Peyer's patch (tissue), 4 donors: ENCODE measurements around the gene OS9. TPM values are rescaled to one million over a fixed set of nuclear protein-coding genes. Genes with fewer than 3 reads are reported as not detected.
A peak's percentile ranks its signal among the peaks of the same experiment; 100 is the strongest.

Experiments used
- DNase-seq, 3 donors: peaks; one replicate each; pipeline ENCODE4 v3.0.0-alpha.2; 2017 to 2019
- H3K27ac ChIP-seq, 4 donors: fragments of 200-600 bp; sonication (generic); one replicate each; pipeline ENCODE4 v1.5.1; 2016 to 2019
- H3K27me3 ChIP-seq, 2 donors: fragments of 200-600 bp; sonication (generic); one replicate each; pipeline ENCODE4 v1.5.1; 2019
- H3K36me3 ChIP-seq, 3 donors: fragments of 200-600 bp; sonication (generic); one replicate each; pipeline ENCODE4 v1.5.1; 2016 to 2019
- H3K4me1 ChIP-seq, 4 donors: fragments of 200-600 bp; sonication (generic); one replicate each; pipeline ENCODE4 v1.5.1; 2016 to 2019
- H3K4me3 ChIP-seq, 4 donors: fragments of 200-600 bp; sonication (generic); 1 replicate in 3 of 4; 2 replicates in 1 of 4; pipeline ENCODE4 v1.5.1; 2016 to 2019; ENCODE audit warnings: mild to moderate bottlenecking in 1 of 4
- H3K9me3 ChIP-seq, 4 donors: fragments of 200-600 bp; sonication (generic); one replicate each; pipeline ENCODE4 v1.5.1; 2016 to 2019; ENCODE audit warnings: mild to moderate bottlenecking in 1 of 4
- CTCF ChIP-seq, 6 experiments: fragments of 450-650 bp in 4 of 6; fragments of 200-600 bp in 2 of 6; sonication (generic) in 1 of 6; IDR thresholded peaks; one replicate each; pipeline ENCODE4 v1.5.1; 2017 to 2019; ENCODE audit warnings: antibody characterized with exemption in 6 of 6, mild to moderate bottlenecking in 3 of 6, moderate library complexity in 1 of 6
- POLR2A ChIP-seq, 2 donors: fragments of 450-650 bp; IDR thresholded peaks; one replicate each; pipeline ENCODE4 v1.5.1; 2017; ENCODE audit warnings: antibody characterized with exemption in 2 of 2, mild to moderate bottlenecking in 2 of 2, moderate library complexity in 2 of 2
- total RNA-seq, 4 donors: library from RNA; depleted of rRNA; stranded (reverse); fragments of >200 nt; gene quantifications; one replicate each; pipeline ENCODE4 v1.1.0, GENCODE V29; 2016

OS9 gene
- total RNA-seq, 4 donors from 2014 or later: 275 to 353 (median 292) TPM

- TF ChIP-seq CTCF (IDR thresholded peaks at IDR 0.05) (no peak), POLR2A (IDR thresholded peaks at IDR 0.05) (no peak)
- Histone ChIP-seq H3K27me3 (no peaks in the 10 kb centered on the region), H3K4me3 (no peak overlapping the region), H3K36me3 (peaks cover 0 to 20% (median 0%) of the 10 kb centered on the region in 3 donors), H3K27ac (no peak overlapping the region), H3K9me3 (no peaks in the 10 kb centered on the region), H3K4me1 (peaks cover 0 to 17% (median 5%) of the 10 kb centered on the region in 4 donors)
- DNase-seq: no peak
Observed at GRCh38 chr12:57692500-57692899, 1.4 kb upstream of the OS9 start.

- peak overlapping the region in 2 of 4 donors; percentile 33 to 86 for H3K4me3 ChIP-seq
- peak in 1 of 3 donors; percentile 49 for DNase-seq
- H3K27ac ChIP-seq: peak overlapping the region in 1 of 4 donors; percentile 8
- H3K27me3 ChIP-seq: no peaks in the 10 kb centered on the region
- TF ChIP-seq CTCF (IDR thresholded peaks at IDR 0.05): no peak
- TF ChIP-seq POLR2A (IDR thresholded peaks at IDR 0.05): no peak
- H3K4me1 ChIP-seq: peaks cover 0 to 17% (median 5%) of the 10 kb centered on the region in 4 donors
- H3K9me3 ChIP-seq: no peaks in the 10 kb centered on the region
- peaks cover 0 to 23% (median 0%) of the 10 kb centered on the region in 3 donors for H3K36me3 ChIP-seq
Observed at GRCh38 chr12:57693317-57693658, 644 bp upstream of the OS9 start.

- Histone ChIP-seq H3K4me3 (peak overlapping the region; percentile 63 to 86 (median 76)), H3K9me3 (no peaks in the 10 kb centered on the region), H3K27ac (peak overlapping the region; percentile 73 to 83 (median 76)), H3K36me3 (peaks cover 0 to 26% (median 0%) of the 10 kb centered on the region in 3 donors), H3K4me1 (peaks cover 0 to 17% (median 5%) of the 10 kb centered on the region in 4 donors), H3K27me3 (no peaks in the 10 kb centered on the region)
- DNase-seq: peak in 2 of 3 donors; percentile 32 to 54
- TF ChIP-seq CTCF (IDR thresholded peaks at IDR 0.05) (no peak), POLR2A (IDR thresholded peaks at IDR 0.05) (no peak)
Observed at GRCh38 chr12:57694459-57695019, 607 bp downstream of the OS9 start.

- Histone ChIP-seq H3K4me1 (peaks cover 0 to 17% (median 5%) of the 10 kb centered on the region in 4 donors), H3K27ac (no peak overlapping the region), H3K4me3 (no peak overlapping the region), H3K9me3 (no peaks in the 10 kb centered on the region), H3K36me3 (peaks cover 0 to 28% (median 0%) of the 10 kb centered on the region in 3 donors), H3K27me3 (no peaks in the 10 kb centered on the region)
- no peak for DNase-seq
- no peak for TF ChIP-seq POLR2A (IDR thresholded peaks at IDR 0.05)
- TF ChIP-seq CTCF (IDR thresholded peaks at IDR 0.05): no peak
Observed at GRCh38 chr12:57695770-57696432, 2.0 kb downstream of the OS9 start.

GRCh38 chr12:57697076-57697475 lies 3.1 kb downstream of the OS9 start:
- Histone ChIP-seq H3K36me3 (peaks cover 0 to 40% (median 0%) of the 10 kb centered on the region in 3 donors), H3K27ac (no peak overlapping the region), H3K4me1 (peaks cover 0 to 17% (median 5%) of the 10 kb centered on the region in 4 donors), H3K4me3 (no peak overlapping the region), H3K9me3 (no peaks in the 10 kb centered on the region), H3K27me3 (no peaks in the 10 kb centered on the region)
- no peak for DNase-seq
- no peak for TF ChIP-seq CTCF (IDR thresholded peaks at IDR 0.05)
- no peak for TF ChIP-seq POLR2A (IDR thresholded peaks at IDR 0.05)
